ENCODE results near the gene CORO2B.
A peak's percentile ranks its signal among the peaks of the same experiment; 100 is the strongest.
"Not testable (repeated sequence)": the region's sequence is repeated elsewhere in the genome, so short reads cannot be mapped to it uniquely, and the experiment has no call there.

The CORO2B gene

DNA sequence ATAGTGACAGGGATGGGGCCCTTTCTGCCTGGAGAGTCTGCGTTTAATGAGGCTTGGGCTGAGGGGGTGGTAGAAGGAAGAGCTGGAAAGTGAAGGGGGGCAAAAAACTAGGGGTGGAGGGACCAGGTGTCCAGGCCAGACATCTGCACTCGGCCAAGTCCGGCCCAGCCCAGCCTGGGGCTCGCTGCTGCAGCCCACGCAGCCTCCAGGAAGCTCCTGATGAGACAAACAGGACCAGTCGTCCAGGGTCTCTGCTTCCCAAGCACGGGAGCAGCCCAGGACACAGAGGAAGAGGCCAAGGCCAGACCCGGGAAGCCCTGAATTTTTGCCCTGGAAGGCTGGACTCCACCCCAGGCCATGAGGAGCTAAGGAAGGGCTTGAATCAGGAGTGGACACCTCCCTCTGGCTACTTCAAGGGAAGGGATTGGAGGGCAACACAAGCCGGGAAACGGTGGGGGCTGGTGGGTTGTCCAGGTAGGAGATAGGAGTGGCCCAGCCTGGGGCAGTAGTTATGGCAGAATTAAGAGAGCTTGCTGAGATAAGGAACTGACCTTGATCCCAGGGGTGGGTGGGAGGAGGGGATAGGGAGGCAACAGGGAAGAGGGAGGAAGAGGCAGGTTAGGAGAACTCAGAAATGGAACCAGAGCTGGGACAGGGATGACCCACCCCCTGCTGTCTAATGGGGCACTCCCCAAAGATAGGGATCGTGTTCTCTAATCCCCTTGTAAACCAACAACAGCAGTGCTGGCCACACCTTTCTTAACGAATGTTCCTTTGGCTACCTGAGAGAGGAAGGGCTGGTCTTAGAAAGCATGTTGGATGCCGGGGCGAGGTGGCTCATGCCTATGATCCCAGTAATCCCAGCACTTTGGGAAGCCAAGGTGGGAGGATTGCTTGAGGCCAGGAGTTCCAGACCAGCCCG lies 152.4 kb downstream of the CORO2B start:
- DNase-seq (ENCODE audit: low read depth) = no peak

GRCh38 chr15:68732451-68732850 lies 153.7 kb downstream of the CORO2B start:
- no peak for DNase-seq (ENCODE audit: low read depth)

DNA sequence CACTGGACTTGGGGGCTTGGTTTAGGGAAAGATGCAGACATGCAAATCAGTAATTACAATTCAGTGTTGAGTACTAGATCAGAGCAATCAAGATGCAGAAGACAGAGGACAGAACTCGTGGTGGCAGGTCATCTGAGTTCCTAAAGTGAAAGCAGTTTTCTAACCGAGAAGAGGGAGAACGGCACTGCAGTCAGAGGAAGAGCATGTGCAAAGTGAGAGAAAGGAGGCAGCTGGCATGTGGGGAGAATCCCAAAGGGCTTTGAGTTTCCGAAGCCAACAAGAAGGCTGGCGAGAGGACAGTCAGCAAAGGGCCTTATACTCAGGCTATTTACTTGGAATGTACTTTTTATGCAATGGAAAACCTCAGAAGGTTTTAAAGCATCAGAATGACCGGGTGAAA lies 154.9 kb downstream of the CORO2B start:
- DNase-seq (ENCODE audit: low read depth) = peak; percentile 76

DNA sequence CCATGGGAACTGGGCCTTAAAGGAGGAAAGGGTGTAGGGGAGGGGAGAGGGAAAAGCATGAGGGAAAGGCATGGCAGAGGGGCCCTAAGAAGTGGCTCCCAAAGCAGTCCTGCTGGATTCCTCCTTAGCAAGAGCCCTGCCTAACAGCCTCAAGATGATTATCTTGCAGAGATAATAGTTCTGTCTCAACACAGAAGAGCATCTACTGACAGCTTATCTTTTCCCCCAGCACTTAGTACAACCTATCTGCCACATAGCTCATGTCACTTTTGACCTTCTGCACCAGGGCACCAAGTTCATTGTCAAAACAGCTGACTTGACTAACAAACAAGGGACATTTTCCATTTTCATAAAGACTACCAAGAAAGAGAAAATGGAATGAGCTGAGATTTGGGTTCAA lies 155.6 kb downstream of the CORO2B start:
- DNase-seq (ENCODE audit: low read depth) = no peak

- DNase-seq (ENCODE audit: low read depth) = no peak
These were observed 156.1 kb downstream of the CORO2B start for GRCh38 chr15:68734881-68735280.

GRCh38 chr15:68735610-68736009 lies 156.8 kb downstream of the CORO2B start:
- DNase-seq (ENCODE audit: low read depth) = no peak

GRCh38 chr15:68739390-68740080 lies 160.7 kb downstream of the CORO2B start:
- no peak for DNase-seq (ENCODE audit: low read depth)

DNA sequence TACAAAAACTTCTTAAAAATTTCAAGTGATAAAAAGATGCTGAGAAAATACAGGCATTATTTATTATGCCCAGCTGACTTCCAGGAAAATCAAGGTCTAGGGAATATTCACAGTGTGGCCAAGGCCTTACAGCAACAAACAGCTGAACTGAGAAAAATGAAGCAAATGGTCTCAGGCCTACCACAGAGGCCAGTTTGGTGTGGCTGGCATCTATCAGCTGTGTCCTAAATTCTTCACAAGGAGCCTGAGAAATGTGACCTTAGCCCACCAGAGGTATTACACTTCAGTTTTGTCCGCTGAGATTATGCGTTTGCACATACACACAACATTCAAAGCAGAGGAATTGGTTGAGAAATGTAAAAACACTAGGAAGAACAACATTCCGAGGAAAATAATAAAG lies 164.5 kb downstream of the CORO2B start:
- DNase-seq (ENCODE audit: low read depth) = no peak

DNA sequence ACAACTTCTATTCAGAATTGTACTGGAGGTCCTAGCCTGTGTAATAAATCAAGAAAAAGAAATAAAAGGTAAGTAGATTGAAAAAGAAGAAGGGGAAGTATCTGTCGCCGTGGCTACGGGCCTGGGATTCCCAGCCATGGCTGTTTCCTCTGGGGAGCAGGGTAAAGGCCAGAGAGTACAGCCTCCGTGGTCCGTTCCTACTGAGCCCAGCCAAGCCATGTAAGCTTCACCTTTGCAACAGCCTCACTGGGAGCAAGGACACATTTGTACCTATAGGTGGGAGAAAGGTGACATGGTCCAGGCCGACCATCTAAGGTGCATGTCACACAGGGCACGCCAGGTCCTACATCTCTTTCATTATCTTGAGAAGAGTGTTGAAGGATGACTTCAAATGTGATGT lies 170.6 kb downstream of the CORO2B start:
- no peak for DNase-seq (ENCODE audit: low read depth)

DNA sequence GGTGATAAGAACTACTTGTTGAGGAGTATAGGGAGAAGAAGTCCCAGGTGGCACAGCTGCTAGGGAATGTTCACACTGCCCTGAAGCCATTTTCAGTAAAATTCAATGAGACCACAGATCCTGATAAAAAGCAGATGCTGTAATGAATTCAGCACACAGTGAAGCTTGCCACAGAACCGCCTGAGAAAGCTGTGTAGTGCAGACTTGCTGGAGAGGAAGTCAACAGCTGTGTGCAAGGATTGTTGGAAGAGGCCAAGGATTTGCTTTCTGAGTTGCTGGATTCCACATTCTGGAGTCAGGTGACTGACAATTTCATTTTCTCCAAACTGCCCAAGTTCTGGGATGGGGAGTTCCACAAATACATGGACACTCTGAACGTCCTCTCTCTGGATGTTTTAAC lies 171.0 kb downstream of the CORO2B start:
- DNase-seq (ENCODE audit: low read depth) = peak; percentile 65

DNA sequence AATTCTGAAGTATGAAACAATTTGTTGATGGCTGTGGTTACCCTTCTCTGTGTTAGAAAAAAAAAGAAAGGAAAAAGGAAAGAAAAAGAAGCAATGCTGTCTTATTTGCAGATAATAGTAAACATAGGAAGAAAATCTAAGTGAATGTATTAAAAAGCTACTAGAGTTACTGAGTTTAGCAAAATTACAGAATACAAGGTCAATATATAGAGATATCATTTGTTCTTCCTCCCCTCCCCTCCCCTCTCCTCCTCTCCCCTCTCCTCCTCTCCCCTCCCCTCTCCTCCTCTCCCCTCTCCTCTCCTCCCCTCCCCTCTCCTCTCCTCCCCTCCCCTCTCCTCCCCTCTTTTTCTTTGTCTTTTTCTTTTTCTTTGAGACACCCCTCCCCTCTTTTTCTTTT lies 172.8 kb downstream of the CORO2B start:
- DNase-seq (ENCODE audit: low read depth) = no peak

DNA sequence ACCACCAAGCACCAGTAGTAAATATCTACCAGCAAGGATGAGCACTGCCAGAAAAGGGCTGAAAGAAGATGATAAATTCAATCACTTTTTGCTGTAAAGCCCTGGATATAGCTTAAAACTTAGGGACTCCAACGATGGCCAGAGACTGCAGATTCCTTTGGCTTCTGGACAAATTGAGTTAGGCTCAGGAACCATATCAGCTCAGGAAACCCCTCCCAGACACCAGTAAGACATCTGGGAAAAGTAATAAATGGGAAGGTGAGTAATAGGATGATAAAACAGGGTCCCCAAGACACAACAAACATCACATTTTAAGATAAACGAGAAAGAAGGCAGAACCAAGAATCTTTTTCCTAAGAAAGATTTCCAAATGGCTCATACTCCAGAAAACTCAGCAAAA lies 176.9 kb downstream of the CORO2B start:
- no peak for DNase-seq (ENCODE audit: low read depth)

GRCh38 chr15:68759982-68760579 lies 181.3 kb downstream of the CORO2B start:
- DNase-seq (ENCODE audit: low read depth) = not testable (repeated sequence)

GRCh38 chr15:68763063-68763462 lies 184.3 kb downstream of the CORO2B start:
- DNase-seq (ENCODE audit: low read depth) = no peak

GRCh38 chr15:68764090-68764489 lies 185.3 kb downstream of the CORO2B start:
- DNase-seq (ENCODE audit: low read depth) = no peak

DNA sequence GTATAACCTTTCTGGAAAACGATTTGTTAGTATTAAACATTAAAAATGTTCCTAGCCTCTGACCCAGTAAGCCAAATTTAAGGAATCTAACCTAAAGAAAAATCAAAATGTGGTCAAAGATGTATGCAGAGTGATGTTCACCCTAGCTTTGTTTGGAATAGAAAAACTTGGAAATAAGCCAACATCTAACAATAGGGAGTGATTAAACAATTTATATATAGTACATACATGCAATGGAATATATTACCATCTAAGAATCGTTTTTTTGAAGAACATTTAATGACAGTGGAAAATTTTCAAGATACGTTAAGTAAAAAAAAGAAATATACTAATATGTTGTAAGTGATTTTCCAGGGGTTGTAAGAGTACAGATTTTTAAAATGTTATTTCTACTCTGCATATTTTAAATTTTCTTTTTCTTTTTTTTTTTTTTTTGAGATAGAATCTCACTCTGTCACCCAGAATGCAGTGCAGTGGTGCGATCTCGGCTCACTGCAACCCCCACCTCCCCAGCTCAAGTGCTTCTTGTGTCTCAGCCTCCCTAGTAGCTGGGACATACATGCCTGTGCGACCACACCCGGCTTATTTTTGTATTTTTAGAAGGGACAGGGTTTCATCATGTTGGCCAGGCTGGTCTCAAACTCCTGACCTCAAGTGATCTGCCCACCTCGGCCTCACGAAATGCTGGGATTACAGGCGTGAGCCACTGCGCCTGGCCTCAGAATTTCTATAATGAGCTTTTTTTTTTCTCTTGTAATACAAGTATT lies 187.0 kb downstream of the CORO2B start:
- DNase-seq (ENCODE audit: low read depth) = no peak

DNA sequence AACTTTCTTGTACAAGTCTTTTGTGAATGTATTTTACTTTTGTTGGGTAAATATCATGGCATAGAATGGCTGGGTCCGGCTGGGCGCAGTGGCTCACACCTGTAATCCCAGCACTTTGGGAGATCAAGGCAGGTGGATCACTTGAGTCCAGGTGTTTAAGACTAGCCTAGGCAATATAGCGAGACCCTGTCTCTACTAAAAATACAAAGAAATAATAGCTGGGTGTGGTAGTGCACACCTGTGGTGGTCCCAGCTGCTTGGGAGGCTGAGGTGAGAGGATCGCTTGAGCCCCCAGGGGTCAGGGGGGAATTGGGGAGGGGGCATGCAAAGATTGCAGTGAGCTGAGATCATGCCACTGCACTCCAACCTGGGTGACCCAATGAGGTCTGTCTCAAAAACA lies 189.0 kb downstream of the CORO2B start:
- no peak for DNase-seq (ENCODE audit: low read depth)

- DNase-seq (ENCODE audit: low read depth) = peak; percentile 51
These were observed 189.5 kb downstream of the CORO2B start for GRCh38 chr15:68768321-68768720.

- DNase-seq (ENCODE audit: low read depth) = no peak
These were observed 190.9 kb downstream of the CORO2B start for GRCh38 chr15:68769702-68770101.

DNA sequence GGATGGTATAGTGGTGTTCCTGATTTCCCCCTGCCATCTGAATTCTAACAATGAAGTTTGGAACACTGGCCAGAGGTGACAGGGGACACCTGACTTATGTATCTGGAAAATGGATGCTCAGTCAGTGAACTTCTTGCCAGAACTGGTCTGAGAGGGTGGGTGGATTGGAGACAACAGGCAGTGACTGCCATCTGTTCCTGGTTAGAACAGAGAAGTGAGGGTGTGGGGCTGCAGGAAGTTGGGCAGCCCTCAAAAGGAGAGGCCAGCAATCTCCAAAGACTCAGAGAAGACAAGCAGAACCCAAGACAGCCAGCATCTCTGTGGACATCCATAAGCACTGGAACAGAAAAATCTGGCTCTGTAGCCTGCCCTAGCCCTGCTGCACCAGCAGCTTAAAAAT lies 191.4 kb downstream of the CORO2B start:
- DNase-seq (ENCODE audit: low read depth) = no peak

GRCh38 chr15:68773036-68773435 lies 194.2 kb downstream of the CORO2B start:
- DNase-seq (ENCODE audit: low read depth) = no peak

DNA sequence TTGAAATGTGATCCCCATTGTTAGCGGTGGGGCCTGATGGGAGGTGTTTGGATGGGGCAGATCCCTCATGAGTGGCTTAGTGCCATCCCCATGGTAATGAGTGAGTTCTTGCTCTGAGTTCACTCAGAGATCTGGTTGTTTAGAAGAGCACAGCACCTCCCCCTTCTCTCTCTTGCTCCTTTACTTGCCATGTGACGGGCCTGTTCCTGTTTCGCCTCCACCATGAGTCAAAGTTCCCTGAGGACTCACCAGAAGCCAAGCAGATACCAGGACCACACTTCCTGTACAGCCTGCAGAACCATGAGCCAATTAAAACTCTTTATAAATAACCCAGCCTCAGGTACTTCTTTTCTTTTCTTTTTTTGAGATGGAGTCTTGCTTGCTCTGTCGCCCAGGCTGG lies 195.3 kb downstream of the CORO2B start:
- no peak for DNase-seq (ENCODE audit: low read depth)

All from fibroblast of gingiva (primary cell).